ENCODE data around the gene MYH1. TPM values are rescaled to one million over a fixed set of nuclear protein-coding genes. Genes with fewer than 3 reads are reported as not detected.

Gene MYH1
- total RNA-seq, 1 experiment from 2014 or later = not detected

GRCh38 chr17:10550014-10550413, 31.7 kb upstream of the MYH1 start:
- Histone ChIP-seq H3K14ac (ENCODE audit: insufficient read depth, low read length) (no peak overlapping the region), H4K8ac (replicated peaks; ENCODE audit: insufficient read length, low read depth, low read length) (no peak overlapping the region), H2BK5ac (ENCODE audit: insufficient read length, low read length) (no peak overlapping the region), H3K56ac (ENCODE audit: insufficient read length, low read depth, low read length) (no peak overlapping the region), H3K4me1 (ENCODE audit: insufficient read depth, low read length) (no peaks in the 10 kb centered on the region; the same call in 1 of the 2 replicates), H4K91ac (ENCODE audit: insufficient read length, low read depth, low read length) (no peak overlapping the region), H3K4me2 (ENCODE audit: insufficient read depth, insufficient read length, low read length) (peak overlapping the region; percentile 9), H3K23me2 (ENCODE audit: insufficient read length, low read depth, low read length, poor library complexity, severe bottlenecking) (no peaks in the 10 kb centered on the region), H3K79me1 (ENCODE audit: insufficient read depth, low read depth, low read length, poor library complexity, severe bottlenecking) (no peaks in the 10 kb centered on the region), H2BK120ac (ENCODE audit: low read depth, low read length, poor library complexity, severe bottlenecking) (no peak overlapping the region), H3T11ph (ENCODE audit: low read length) (no peak overlapping the region), H2BK15ac (ENCODE audit: low read depth, low read length) (no peak overlapping the region), H3K18ac (ENCODE audit: insufficient read length, low read depth, low read length) (no peak overlapping the region), H4K5ac (ENCODE audit: insufficient read length, low read depth, low read length) (no peak overlapping the region), H3K27me3 (ENCODE audit: insufficient read depth, low read length) (no peaks in the 10 kb centered on the region), H3K9me3 (ENCODE audit: control insufficient read depth, low read depth, low read length) (no peaks in the 10 kb centered on the region), H3K27ac (ENCODE audit: insufficient read length, low read depth, low read length) (peak overlapping the region; percentile 41), H3K9ac (ENCODE audit: extremely low read depth, insufficient read length, low read length) (no peak overlapping the region), H2AK5ac (ENCODE audit: insufficient read length, low read length) (no peak overlapping the region), H3K79me2 (ENCODE audit: insufficient read depth, low read length) (no peaks in the 10 kb centered on the region), H3K4ac (ENCODE audit: low read depth, low read length) (no peak overlapping the region), H2BK20ac (ENCODE audit: low read depth, low read length, poor library complexity, severe bottlenecking) (peak overlapping the region; percentile 26), H4K20me1 (ENCODE audit: control insufficient read depth, insufficient read depth, insufficient read length) (no peaks in the 10 kb centered on the region), H2BK12ac (ENCODE audit: insufficient read length, low read depth, low read length) (no peak overlapping the region), H2AFZ (ENCODE audit: low read length) (no peak overlapping the region), H3K23ac (ENCODE audit: insufficient read length, low read depth, low read length) (no peak overlapping the region)
- H3K27ac Mint-ChIP-seq = peak overlapping the region in 2 of 3 experiments; percentile 6 to 46; a peak in 3 of 7 replicates
- no peaks in the 10 kb centered on the region; a peak in 1 of 7 replicates for H3K36me3 Mint-ChIP-seq (ENCODE audit: insufficient read depth in 1 of 3, low read depth in 3 of 3)
- no peak for DNase-seq
- no CpG with 5 or more reads among the region's 4 CpGs for WGBS (ENCODE audit: extremely low coverage, insufficient read length, low lambda C conversion rate)
- H3K4me1 Mint-ChIP-seq = peaks cover 48 to 49% of the 10 kb centered on the region in 2 experiments
- H3K27me3 Mint-ChIP-seq (ENCODE audit: low read depth) = no peaks in the 10 kb centered on the region
- no peak for TF ChIP-seq CTCF (conservative IDR thresholded peaks at IDR 0.05)
- H3K9me3 Mint-ChIP-seq = no peaks in the 10 kb centered on the region; a peak in 1 of 5 replicates
- H3K4me3 Mint-ChIP-seq = no peak overlapping the region; a peak in 2 of 5 replicates
